HL-60 (cell line): Measurements from ENCODE around the gene FGA.

Source experiments
- DNase-seq, 2 experiments: peaks; one replicate each; pipeline ENCODE4 v3.0.0-alpha.2; 2010 to 2020; ENCODE audit warnings: low read depth in 1 of 2, low spot score in 1 of 2
- H3K27ac ChIP-seq: fragments of 250-450 bp; sonication (Bioruptor Pico); replicated peaks from 2 replicates; pipeline ENCODE4 v1.5.1; 2020; ENCODE audit warnings: mild to moderate bottlenecking, moderate library complexity
- H3K27me3 ChIP-seq: fragments of 250-450 bp; sonication (Bioruptor Pico); 2 replicates; pipeline ENCODE4 v1.5.1; 2021; ENCODE audit warnings: mild to moderate bottlenecking, moderate library complexity; ENCODE audit not compliant: insufficient read depth, poor library complexity, severe bottlenecking
- H3K4me3 ChIP-seq: replicated peaks from 2 replicates; pipeline ENCODE4 v1.5.1; 2011; ENCODE audit warnings: mild to moderate bottlenecking, control low read depth, low read length; ENCODE audit not compliant: insufficient read depth
- CTCF ChIP-seq: IDR thresholded peaks from one replicate; pipeline ENCODE4 v1.5.1; 2011; ENCODE audit warnings: low read length, control low read depth, inconsistent platforms; ENCODE audit not compliant: insufficient read depth
- GABPA ChIP-seq: IDR thresholded peaks from 2 replicates; pipeline ENCODE4 v1.6.1; 2012; ENCODE audit warnings: low read depth
- POLR2AphosphoS5 ChIP-seq: IDR thresholded peaks from 2 replicates; pipeline ENCODE4 v1.6.1; 2012; ENCODE audit warnings: low read depth
- REST ChIP-seq: IDR thresholded peaks from 2 replicates; pipeline ENCODE4 v1.6.1; 2012; ENCODE audit warnings: low read depth; ENCODE audit not compliant: insufficient replicate concordance
- SPI1 ChIP-seq: IDR thresholded peaks from 2 replicates; pipeline ENCODE4 v1.6.1; 2012; ENCODE audit warnings: low read depth, mild to moderate bottlenecking, borderline replicate concordance

Gene FGA

GRCh38 chr4:154559141-154559493, 31.4 kb downstream of the FGA start:
- TF ChIP-seq SPI1: no peak
- no peak for TF ChIP-seq CTCF
- TF ChIP-seq GABPA: no peak
- no peak for TF ChIP-seq REST
- TF ChIP-seq POLR2AphosphoS5: no peak
- DNase-seq: no peak
- Histone ChIP-seq H3K27ac (no peak overlapping the region), H3K4me3 (no peak overlapping the region), H3K27me3 (no peaks in the 10 kb centered on the region)

- H3K4me3 ChIP-seq: no peak overlapping the region
- no peak overlapping the region for H3K27ac ChIP-seq
- H3K27me3 ChIP-seq: no peaks in the 10 kb centered on the region
- TF ChIP-seq CTCF (peak; percentile 68), GABPA (no peak), POLR2AphosphoS5 (no peak)
- peak; percentile 50 to 69 for DNase-seq
Observed at GRCh38 chr4:154551872-154552686, 38.5 kb downstream of the FGA start.

- DNase-seq: peak; percentile 77 to 95
- TF ChIP-seq POLR2AphosphoS5 (peak; percentile 82), REST (no peak), GABPA (peak; percentile 90), CTCF (no peak), SPI1 (no peak)
- H3K27ac ChIP-seq: peak within 1 kb of the TSS; percentile 59
Observed at GRCh38 chr4:154549894-154550790, 40.4 kb downstream of the FGA start, which contains the start of gene PLRG1. Gene PLRG1 (minus strand): TSS chr4:154550400. CDS start chr4:154550308, 92 bp downstream.

More at GRCh38 chr4:154549894-154550790, 40.4 kb downstream of the FGA start, which contains the start of gene PLRG1:
- Histone ChIP-seq H3K4me3 (peak within 1 kb of the TSS; percentile 93), H3K27me3 (no peaks in the 10 kb centered on the region)
